ENCODE results near the gene AP2A2.

The AP2A2 gene

GRCh38 chr11:1017269-1018005, 91.8 kb downstream of the AP2A2 start:
- DNase-seq, result no peak

- no peak for DNase-seq
These were observed 92.4 kb downstream of the AP2A2 start for GRCh38 chr11:1018091-1018490.

DNA sequence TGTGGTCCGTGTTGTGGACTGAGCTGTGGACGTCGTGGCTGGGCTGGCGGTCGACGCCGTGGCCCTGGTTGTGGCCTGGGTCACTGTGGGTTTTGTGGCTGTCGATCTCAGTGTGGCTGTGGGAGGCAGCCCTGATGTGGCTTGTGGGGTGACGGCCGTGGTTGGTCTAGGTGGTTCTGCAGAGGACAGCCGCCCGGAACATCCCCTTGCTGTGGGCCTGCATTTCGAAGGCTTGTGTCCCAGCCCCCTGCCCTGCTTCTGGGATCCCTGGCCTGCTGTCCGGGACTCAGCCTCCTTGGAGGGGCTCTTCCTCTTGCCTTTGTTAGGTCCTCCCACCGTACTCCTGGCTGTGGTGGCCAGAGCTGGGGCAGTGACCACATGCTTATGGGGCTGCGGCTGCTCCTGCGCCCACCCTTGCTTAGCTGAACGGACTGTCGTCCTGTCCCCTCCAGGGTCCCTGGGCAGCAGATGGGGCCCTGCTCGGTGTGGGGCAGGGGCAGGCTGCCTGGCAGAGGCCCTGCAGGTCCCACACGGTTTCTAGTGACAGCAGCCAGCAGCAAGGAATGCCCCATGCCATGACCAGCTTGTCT, 93.7 kb downstream of the AP2A2 start:
- no peak for DNase-seq

DNA sequence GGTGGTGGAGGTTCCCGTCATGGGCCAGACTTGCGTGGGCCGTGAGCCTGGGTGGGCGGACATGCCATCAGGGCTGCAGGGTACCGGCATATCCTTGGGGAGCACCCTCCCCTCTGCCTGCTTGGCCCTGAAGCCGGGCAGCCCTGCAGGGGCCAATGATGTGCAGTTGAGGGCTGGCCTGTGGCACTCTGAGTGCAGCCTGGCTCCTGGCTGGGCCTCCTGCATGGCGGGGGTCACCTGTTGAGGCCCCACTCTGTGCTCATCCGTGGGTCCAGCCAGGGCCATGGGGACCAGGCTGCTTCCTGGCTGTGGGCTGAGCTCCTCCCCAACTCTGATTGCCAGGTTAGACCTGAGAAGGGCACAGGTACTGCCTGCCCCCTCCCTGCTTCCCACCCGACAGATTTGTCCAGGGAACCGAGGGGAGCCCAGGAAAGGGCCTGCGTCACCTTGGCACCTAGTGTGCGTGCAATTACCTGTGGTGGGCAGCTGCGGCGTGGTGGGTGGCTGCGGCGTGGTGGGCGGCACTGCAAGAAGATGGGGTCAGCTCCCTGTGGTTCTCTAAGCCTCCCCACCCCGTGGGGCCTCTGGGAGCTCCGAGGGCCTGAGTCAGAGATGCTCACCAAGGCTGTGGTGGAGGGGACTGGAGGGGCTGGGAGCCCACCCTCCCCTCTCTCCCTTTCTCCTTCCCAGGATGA, 94.7 kb downstream of the AP2A2 start:
- DNase-seq, result no peak

DNA sequence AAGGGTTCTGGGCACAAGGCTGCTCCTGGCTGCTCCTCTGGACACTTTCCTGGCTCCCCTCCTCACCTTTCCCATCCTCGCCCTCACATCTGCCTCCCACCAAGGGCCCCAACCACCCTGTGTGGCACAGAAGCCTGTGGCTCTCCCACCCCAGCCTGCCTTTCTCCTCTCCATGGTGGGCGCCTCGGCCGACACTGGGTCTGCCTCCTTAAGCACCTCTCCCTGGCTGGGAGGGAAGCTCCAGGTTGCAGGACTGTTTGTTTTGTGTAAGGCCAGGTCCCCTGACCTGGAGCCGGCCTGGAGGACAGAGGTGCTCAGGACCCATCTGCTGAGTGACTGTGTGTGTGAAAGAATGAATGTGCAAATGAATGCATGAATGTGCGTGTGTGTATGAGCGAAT, 96.7 kb downstream of the AP2A2 start:
- no peak for DNase-seq

DNA sequence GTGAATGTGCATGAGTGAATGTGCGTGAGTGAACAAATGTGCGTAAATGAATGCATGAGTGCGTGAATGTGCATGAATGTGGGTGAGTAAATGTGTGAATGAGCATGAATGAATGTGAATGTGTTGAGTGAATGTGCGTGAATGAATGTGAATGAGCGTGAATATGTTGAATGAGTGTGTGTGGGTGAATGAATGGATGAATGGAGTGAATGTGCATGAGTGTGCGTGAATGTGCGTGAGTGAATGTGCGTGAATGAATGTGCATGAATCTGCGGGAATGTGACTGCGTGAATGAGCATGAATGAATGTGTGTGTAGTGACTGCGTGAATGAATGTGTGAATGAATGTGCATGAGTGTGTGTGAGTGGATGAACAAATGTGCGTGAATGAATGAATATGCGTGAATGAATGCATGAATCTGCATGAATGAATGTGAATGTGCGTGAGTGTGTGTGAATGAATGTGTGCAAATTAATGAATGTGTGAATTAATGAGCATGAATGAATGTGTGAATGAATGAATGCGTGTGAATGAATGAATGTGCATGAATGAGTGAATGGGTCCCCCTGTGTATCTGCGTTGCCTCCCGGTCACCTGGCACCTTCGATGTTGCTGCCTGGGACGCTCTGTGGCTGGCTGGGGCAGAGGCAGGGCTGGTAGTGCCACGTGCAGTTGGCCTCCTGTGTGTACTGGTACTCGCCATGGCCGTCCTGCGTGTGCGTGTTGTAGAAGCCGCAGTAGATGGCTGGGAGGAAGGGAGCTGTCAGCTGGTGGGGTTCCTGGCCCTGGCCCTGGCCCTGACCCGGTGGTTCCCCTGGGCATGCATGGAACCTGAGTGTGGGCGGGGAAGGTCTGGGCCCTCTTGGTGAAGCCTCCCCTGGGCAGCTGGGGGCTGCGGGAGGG, 97.5 kb downstream of the AP2A2 start:
- no peak for DNase-seq

DNA sequence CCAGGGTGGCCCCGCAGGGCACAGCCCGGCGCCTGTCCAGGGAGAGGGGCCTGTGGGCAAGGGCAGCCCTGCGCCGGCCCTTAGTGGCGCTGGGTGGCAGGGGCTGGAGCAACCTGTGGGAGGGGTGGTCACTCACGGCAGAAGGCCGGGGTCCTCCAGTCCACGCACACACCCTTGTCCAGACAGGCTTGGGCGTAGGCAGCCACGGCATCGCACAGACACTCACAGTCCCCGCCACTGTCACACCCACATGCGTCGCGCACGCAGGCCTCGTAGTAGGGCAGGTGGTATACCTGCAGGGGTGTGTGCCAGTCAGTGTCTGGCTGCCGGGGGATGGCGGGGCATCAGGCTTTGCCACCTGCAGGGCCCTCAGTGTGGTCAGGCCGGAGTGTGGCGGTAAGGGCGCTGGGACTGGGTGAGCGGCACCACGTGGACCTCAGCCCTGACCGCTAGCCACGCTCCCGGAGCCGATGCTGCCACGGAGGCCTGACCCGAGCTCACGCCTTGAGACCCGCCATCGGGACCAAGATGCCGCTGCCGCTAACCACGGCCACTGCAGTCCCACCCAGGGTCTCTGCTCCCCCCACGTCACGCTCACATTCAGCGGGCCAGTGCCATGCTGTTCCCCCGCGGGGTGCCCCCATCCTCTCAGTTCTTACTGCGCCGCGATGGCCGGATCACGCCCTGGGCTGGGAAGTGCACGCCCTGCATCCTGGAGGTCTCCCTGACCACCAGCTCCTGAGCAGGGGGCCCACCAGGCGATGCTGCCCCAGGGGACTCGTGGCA, 98.3 kb downstream of the AP2A2 start:
- DNase-seq, result no peak

- DNase-seq, result no peak
These were observed 99.1 kb downstream of the AP2A2 start for GRCh38 chr11:1024597-1025409.

- DNase-seq, result no peak
These were observed 99.9 kb downstream of the AP2A2 start for GRCh38 chr11:1025410-1026162.

DNA sequence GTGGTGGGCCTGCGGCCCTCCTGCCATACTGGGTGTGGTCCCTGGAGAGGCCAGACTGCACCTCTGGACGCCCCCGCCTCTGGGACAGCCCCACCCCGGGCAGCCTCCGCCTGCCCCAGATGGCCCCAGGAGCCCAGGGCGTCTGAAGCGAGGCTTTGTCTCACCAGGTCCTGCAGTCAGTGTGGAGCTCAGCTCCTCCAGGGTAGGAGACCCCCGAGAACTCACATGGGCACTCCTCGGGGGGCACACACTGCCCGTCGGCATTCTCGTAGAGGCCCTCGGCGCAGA, 100.4 kb downstream of the AP2A2 start:
- DNase-seq, result no peak

- DNase-seq, result no peak
These were observed 101.2 kb downstream of the AP2A2 start for GRCh38 chr11:1026641-1027482.

GRCh38 chr11:1027483-1028290, 102.0 kb downstream of the AP2A2 start:
- no peak for DNase-seq

GRCh38 chr11:1028291-1028540, 102.5 kb downstream of the AP2A2 start:
- DNase-seq, result no peak

- DNase-seq, result no peak
These were observed 102.9 kb downstream of the AP2A2 start for GRCh38 chr11:1028616-1029015.

DNA sequence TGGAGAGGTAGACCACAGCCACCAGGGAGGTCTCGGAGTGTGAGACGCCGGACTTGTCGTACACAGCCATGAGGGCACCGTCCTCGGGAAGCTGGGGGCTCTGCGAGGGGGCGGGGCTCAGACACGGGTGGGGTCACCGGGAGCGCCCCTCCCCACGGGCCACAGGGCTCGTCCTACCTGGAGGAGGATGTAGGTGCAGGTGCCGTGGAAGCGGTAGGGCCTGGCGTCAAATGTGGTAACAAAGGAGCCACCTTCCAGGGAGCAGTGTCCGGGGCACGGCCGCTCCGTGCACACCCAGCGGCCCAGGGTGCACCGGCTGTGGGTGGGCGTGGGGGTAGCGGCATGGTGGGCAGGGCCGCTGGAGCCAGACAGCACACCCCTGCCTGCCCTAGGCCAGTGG, 103.4 kb downstream of the AP2A2 start:
- DNase-seq, result no peak

GRCh38 chr11:1029654-1030053, 104.0 kb downstream of the AP2A2 start:
- DNase-seq, result no peak

DNA sequence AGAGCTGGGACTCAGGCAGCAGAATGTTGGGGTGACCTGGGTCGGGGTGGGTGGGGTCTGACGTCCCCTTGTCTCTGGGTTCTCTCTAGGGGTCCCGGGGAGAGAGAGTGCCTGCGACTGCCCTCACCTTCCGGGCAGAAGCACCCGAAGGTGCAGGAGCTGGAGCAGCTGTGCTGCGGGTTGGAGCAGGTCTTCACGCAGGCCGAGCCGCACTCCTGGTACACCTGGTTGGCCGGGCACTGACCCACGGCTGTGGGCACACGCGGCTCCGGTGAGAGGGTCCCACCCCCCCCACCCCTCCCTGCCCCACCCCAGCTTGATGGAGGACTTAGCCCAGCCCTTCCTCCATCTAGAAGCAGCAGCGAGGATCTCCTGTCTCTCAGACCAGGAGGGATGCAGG, 104.4 kb downstream of the AP2A2 start:
- DNase-seq, result no peak

DNA sequence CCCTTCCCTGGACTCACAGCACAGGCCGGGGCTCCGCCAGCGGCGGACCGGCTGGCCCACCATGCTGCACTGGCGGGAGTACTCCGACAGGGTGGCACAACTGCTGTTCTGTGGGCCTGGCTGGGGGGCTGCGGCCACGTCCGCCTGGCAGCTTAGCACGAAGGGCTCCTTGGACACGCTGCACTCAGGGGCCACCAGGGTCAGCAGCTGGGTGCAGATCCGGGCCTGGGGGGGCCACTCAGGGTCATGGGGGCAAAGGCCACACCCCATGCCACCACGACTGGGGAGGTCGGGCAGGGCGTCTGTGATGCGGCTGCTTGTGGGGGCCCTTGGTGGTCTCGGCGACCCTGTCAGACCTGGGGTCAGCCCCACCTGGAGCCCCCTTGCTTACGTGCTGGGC, 104.9 kb downstream of the AP2A2 start:
- no peak for DNase-seq

DNA sequence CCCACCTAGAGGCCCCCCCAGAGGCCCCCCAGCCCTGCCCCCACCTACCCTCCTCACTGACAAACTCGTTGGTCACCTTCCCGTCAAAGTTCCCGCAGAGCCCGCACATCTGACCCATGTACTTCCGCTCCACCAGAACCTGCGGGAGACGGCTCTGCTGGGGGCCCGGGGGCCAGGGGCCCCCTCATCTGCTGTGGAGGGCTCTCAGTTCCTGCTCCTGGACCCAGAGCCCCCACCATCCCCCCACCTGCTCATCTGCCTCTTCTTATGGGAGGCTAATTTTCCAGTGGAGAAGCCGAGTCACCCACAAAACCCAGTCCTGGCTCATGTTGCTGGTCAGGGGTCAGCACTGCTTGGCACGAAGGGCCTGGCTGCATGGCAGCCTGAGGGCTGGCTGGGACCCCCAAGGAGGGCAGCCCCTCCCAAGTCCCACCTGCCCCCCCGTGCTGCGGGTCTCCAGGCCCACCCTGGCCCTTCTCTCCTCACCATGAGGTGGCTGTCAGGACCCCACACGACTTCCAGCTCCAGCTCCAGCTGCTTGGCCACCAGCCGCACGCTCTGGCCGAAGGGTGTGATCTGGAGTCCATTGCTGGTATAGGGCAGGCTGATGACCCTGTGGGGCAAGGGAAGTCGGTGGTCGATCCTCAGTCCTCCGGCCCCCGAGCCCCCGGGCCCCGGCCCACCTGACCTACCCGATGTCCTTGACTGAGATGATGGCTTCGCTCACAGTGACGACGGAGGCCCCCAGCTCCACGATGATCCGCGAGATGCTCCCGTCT, 105.6 kb downstream of the AP2A2 start:
- DNase-seq, result no peak
